GM12878 (cell line): ENCODE measurements around the gene PKHD1. TPM values are rescaled to one million over a fixed set of nuclear protein-coding genes. Genes with fewer than 3 reads are reported as not detected.

Experiments
- ATAC-seq: fragments of 200-7000 bp; cut with Tn5 transposase; 3 replicates; pipeline ENCODE4 v1.9.1; 2020; ENCODE audit warnings: mild to moderate bottlenecking, moderate library complexity
- BruUV-seq: library from RNA; stranded (reverse); fragments of 400-500 nt; replicated peaks from 2 replicates; lab custom pipeline; 2021; lab: Mats Ljungman, UMichigan
- CTCF ChIA-PET: fragments of 300-600 bp; sonication (Branson Sonifier 250); formaldehyde crosslinking; extraction: SDS; loops from one replicate; lab custom pipeline; 2021; ENCODE audit warnings: inconsistent platforms; lab: Yijun Ruan, JAX
- POLR2A ChIA-PET: fragments of 350-600 bp; formaldehyde crosslinking; extraction: SDS; loops from one replicate; lab custom pipeline; 2021; ENCODE audit warnings: inconsistent platforms; lab: Charles Lee
- RAD21 ChIA-PET: fragments of 300-600 bp; sonication (Branson Sonifier 250); formaldehyde crosslinking; loops from one replicate; lab custom pipeline; 2023; ENCODE audit warnings: antibody characterized with exemption; ENCODE audit not compliant: unreplicated experiment; lab: Charles Lee
- SMC1A ChIA-PET: fragments of 300-600 bp; sonication (Branson Sonifier 250); formaldehyde crosslinking; loops from one replicate; lab custom pipeline; 2023; ENCODE audit not compliant: unreplicated experiment, uncharacterized antibody; lab: Charles Lee
- DNase-seq: peaks from one replicate; pipeline ENCODE4 v3.0.0-alpha.2; 2011; ENCODE audit warnings: low read depth, low spot score
- FAIRE-seq: peaks from 3 replicates; lab custom pipeline; 2011; peaks lifted over from hg19 to GRCh38; lab: Jason Lieb, UNC
- H2AFZ ChIP-seq: 2 replicates; pipeline ENCODE4 v1.6.0; 2011; ENCODE audit warnings: low read depth, low read length, control low read depth; ENCODE audit not compliant: control insufficient read depth
- H3K27ac ChIP-seq: 2 replicates; pipeline ENCODE4 v1.5.1; 2011; ENCODE audit warnings: control low read depth; ENCODE audit not compliant: control insufficient read depth, insufficient read depth
- H3K27me3 ChIP-seq, 2 experiments: replicated peaks in 1 of 2; 2 replicates each; pipeline versions ENCODE4 v1.6.0 to v1.6.1; 2011; ENCODE audit warnings: low read length in 1 of 2; ENCODE audit not compliant: control insufficient read depth in 2 of 2, insufficient read depth in 2 of 2
- H3K36me3 ChIP-seq, 2 experiments: 2 replicates each; pipeline ENCODE4 v1.5.1; 2011; ENCODE audit warnings: low read length in 1 of 2; ENCODE audit not compliant: control insufficient read depth in 2 of 2, insufficient read depth in 2 of 2
- H3K4me1 ChIP-seq: 2 replicates; pipeline ENCODE4 v1.6.1; 2011; ENCODE audit warnings: mild to moderate bottlenecking, low read length, moderate library complexity, mixed read lengths; ENCODE audit not compliant: control insufficient read depth, insufficient read depth
- H3K4me2 ChIP-seq: 2 replicates; pipeline ENCODE4 v1.6.0; 2011; ENCODE audit warnings: control low read depth; ENCODE audit not compliant: control insufficient read depth, insufficient read depth
- H3K4me3 ChIP-seq: fragments of 200-600 bp; sonication (generic); 2 replicates; pipeline ENCODE4 v1.5.1; 2016
- H3K79me2 ChIP-seq: 2 replicates; pipeline ENCODE4 v1.6.0; 2011; ENCODE audit warnings: low read length; ENCODE audit not compliant: control insufficient read depth, insufficient read depth
- H3K9ac ChIP-seq: 2 replicates; pipeline ENCODE4 v1.8.0; 2011; ENCODE audit warnings: low read length, control low read depth, mixed read lengths; ENCODE audit not compliant: control insufficient read depth, insufficient read depth
- H3K9me3 ChIP-seq: replicated peaks from 3 replicates; pipeline ENCODE4 v1.5.1; 2011; ENCODE audit warnings: mild to moderate bottlenecking, low read length; ENCODE audit not compliant: control insufficient read depth, insufficient read depth
- H4K20me1 ChIP-seq: 2 replicates; pipeline ENCODE4 v1.6.0; 2011; ENCODE audit not compliant: control insufficient read depth, insufficient read depth
- BRCA1 ChIP-seq: IDR thresholded peaks from 2 replicates; pipeline ENCODE4 v1.6.1; 2011; ENCODE audit warnings: low read depth, low read length, improper control_type of control experiment
- EZH2 ChIP-seq: IDR thresholded peaks from 2 replicates; pipeline ENCODE4 v1.6.1; 2012; ENCODE audit warnings: low read depth, mild to moderate bottlenecking, control low read depth, inconsistent platforms, low read length, borderline replicate concordance; ENCODE audit not compliant: control insufficient read depth
- FOS ChIP-seq: IDR thresholded peaks from 3 replicates; pipeline ENCODE4 v1.6.1; 2011; ENCODE audit warnings: borderline replicate concordance; ENCODE audit not compliant: insufficient read length; ENCODE audit errors: extremely low read depth
- FOXM1 ChIP-seq: IDR thresholded peaks from 2 replicates; pipeline ENCODE4 v1.6.1; 2012; ENCODE audit warnings: low read depth, mild to moderate bottlenecking, inconsistent platforms, low read length, moderate library complexity
- HDGF ChIP-seq: fragments of 450-650 bp; IDR thresholded peaks from 2 replicates; pipeline ENCODE4 v1.6.1; 2016; ENCODE audit warnings: antibody characterized with exemption
- MTA2 ChIP-seq: fragments of 450-650 bp; IDR thresholded peaks from 2 replicates; pipeline ENCODE4 v1.6.1; 2016; ENCODE audit warnings: low read depth, mild to moderate bottlenecking, moderate library complexity
- POLR2AphosphoS2 ChIP-seq: IDR thresholded peaks from 2 replicates; pipeline ENCODE4 v1.6.1; 2011; ENCODE audit warnings: low read depth, mild to moderate bottlenecking, low read length, improper control_type of control experiment, moderate library complexity
- RAD51 ChIP-seq: fragments of 450-650 bp; IDR thresholded peaks from 2 replicates; pipeline ENCODE4 v1.6.1; 2016; ENCODE audit warnings: moderate library complexity, mild to moderate bottlenecking, inconsistent platforms
- SP1 ChIP-seq: IDR thresholded peaks from one replicate; pipeline ENCODE4 v1.6.1; 2011; ENCODE audit warnings: low read depth, low read length
- TBL1XR1 ChIP-seq: IDR thresholded peaks from 2 replicates; pipeline ENCODE4 v1.6.1; 2012; ENCODE audit warnings: low read depth, low read length, improper control_type of control experiment
- TCF7 ChIP-seq: IDR thresholded peaks from 2 replicates; pipeline ENCODE4 v1.6.1; 2014; ENCODE audit warnings: antibody characterized with exemption, borderline replicate concordance
- WRNIP1 ChIP-seq: IDR thresholded peaks from 2 replicates; pipeline ENCODE4 v1.6.1; 2011; ENCODE audit warnings: low read depth, low read length, improper control_type of control experiment, borderline replicate concordance
- WGBS: methylation state at CpG from one replicate; pipeline ENCODE4 v1.1.6; 2016; ENCODE audit warnings: low lambda C conversion rate; ENCODE audit not compliant: insufficient replicate concordance, insufficient coverage; ENCODE audit errors: missing lambda C conversion rate; 5-methylcytosine and 5-hydroxymethylcytosine counted together
- in situ Hi-C: fragments of 300-500 bp; cut with MboI; formaldehyde crosslinking; loops from 9 replicates; pipeline ENCODE4 v1.14.3; 2018; ENCODE audit warnings: mixed read lengths
- intact Hi-C: fragments of 100-400 bp; cut with micrococcal nuclease; formaldehyde crosslinking; loops from one replicate; pipeline ENCODE4 v1.14.2; 2022; ENCODE audit not compliant: unreplicated experiment
- polyA plus RNA-seq, 11 experiments: library from polyadenylated mRNA; depleted of rRNA in 4 of 11; unstranded in 6 of 11; stranded (reverse) in 5 of 11; fragments of >200 nt; fragmentation: Nextera tagmentation in 4 of 11; fragmentation: Illumina TruSeq in 1 of 11; extraction: Ambion mirVana in 4 of 11; extraction: Trizol in 1 of 11; gene quantifications; 1 replicate in 1 of 11; 2 replicates in 10 of 11; pipeline versions ENCODE4 v1.2.1 to v1.2.3, GENCODE V29; 2011 to 2016; ENCODE audit warnings: inconsistent platforms in 2 of 11, missing spikeins in 2 of 11, low read depth in 1 of 11
- total RNA-seq, 4 experiments: library from RNA; depleted of rRNA in 3 of 4; stranded (reverse); fragments of >200 nt in 3 of 4; fragmentation: Illumina TruSeq in 1 of 4; extraction: Trizol in 1 of 4; gene quantifications; 2 replicates each; pipeline versions ENCODE4 v1.2.1 to v1.2.3, GENCODE V29; 2013 to 2021
- TF ChIP-seq, protein P1 (sequence below), 3 experiments: IDR thresholded peaks in 2 of 3; conservative IDR thresholded peaks in 1 of 3; 2 replicates each; pipeline ENCODE4 v1.5.1; 2011; ENCODE audit warnings: low read depth in 3 of 3, low read length in 3 of 3, mild to moderate bottlenecking in 3 of 3, control low read depth in 2 of 3, moderate library complexity in 2 of 3, inconsistent platforms in 1 of 3, mixed read lengths in 1 of 3; ENCODE audit not compliant: control insufficient read depth in 2 of 3, insufficient read depth in 1 of 3; ENCODE audit errors: extremely low read depth in 1 of 3
- TF ChIP-seq, protein P2 (sequence below): IDR thresholded peaks from 2 replicates; pipeline ENCODE4 v1.6.1; 2011; ENCODE audit warnings: mild to moderate bottlenecking, low read depth, low read length, moderate library complexity; ENCODE audit not compliant: insufficient replicate concordance

The PKHD1 gene
- total and polyA plus RNA-seq, 10 of the 15 experiments (the other 5 are each of a cell fraction or from before 2014, with no cell fraction given): under 0.01 to 0.90 (median 0.02) TPM; not detected in 1

DNA sequence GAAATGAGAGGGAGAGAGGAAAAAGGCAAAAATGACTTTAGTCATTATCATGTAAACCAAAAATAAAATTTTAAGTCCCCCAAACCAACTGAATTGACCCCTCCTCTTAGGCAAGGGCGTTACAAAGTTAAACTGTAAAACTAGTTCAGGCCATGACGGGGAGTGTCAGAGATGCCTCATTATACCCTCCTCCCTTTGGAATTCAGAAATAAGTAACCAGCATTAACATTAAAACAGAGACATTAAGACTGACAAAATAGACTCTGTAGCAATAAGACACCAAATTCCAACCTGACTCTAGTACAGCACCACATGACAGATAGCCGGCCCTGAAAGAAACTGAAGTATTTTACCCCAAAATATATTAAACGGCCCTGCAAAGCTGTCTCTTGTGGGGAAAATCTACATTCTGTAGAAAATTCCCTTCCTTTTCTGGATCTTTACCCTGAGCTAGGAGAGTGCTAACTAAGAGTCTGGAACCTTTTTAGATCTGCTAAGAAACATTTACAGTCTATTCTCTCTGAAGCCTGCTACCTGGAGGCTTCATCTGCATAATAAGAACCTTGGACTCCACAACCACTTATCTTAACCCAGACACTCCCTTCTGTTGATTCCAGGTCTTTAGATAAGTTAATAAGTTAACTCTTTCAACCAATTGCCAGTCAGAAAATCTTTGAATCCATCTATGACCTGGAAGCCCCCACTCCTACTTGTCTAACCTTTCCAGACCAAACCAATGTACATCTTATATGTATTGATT is 150.7 kb downstream of the PKHD1 start:
- DNase-seq: no peak
- intact Hi-C loops: no loop called here
- no peaks in the 10 kb centered on the region for H3K4me1 ChIP-seq
- no peaks in the 10 kb centered on the region; a peak in 1 of 4 replicates for H3K27me3 ChIP-seq
- H3K4me2 ChIP-seq: no peak overlapping the region
- no peaks in the 10 kb centered on the region for H3K9me3 ChIP-seq
- POLR2A ChIA-PET: no interaction called here
- 30% methylated on average over 4 of the region's 4 CpGs for WGBS
- H3K36me3 ChIP-seq: no peaks in the 10 kb centered on the region
- H4K20me1 ChIP-seq: no peaks in the 10 kb centered on the region
- FAIRE-seq: no peak
- no peaks in the 10 kb centered on the region for H3K79me2 ChIP-seq
- RAD21 ChIA-PET: no interaction called here
- no peak for TF ChIP-seq EZH2
- no peak for TF ChIP-seq FOS
- TF ChIP-seq POLR2AphosphoS2: no peak
- TF ChIP-seq TBL1XR1: no peak
- TF ChIP-seq, all 136 proteins: peak for 0
- ChIA-PET CTCF (interaction anchor here (0.6 to 1.2 kb wide), 2 partner anchors 72 to 81 kb away, joined by 3 read pairs; no protein-coding TSS in a partner anchor), SMC1A (no interaction called here)
- BruUV-seq: no TSS peak
- no peak for ATAC-seq
- no peak overlapping the region for H3K9ac ChIP-seq
- in situ Hi-C loops: no loop called here
- H3K27ac ChIP-seq: no peak overlapping the region
- no peak overlapping the region for H2AFZ ChIP-seq
- H3K4me3 ChIP-seq: no peak overlapping the region

DNA sequence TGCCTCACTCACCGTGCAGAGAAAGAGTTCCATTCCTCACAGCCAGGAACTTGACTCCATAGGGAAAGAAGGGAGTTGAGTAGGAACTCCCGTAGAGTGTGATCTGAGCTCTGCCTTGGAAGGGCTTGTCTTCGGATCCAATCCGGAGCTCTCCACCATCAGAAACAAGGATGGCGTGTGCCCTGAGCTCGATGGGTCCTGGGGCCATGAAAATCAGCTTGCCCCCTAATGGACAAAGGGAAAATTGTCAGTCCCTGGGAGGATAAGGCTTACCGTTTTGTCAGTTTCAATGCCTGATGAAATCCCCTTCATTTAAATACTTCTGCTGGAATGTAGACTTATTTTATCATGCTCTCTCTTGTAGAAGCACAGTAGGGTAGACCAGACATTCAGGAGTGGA is 153.3 kb downstream of the PKHD1 start:
- Histone ChIP-seq H3K9me3 (no peaks in the 10 kb centered on the region), H2AFZ (no peak overlapping the region), H3K79me2 (no peaks in the 10 kb centered on the region), H3K9ac (no peak overlapping the region), H3K36me3 (no peaks in the 10 kb centered on the region), H3K4me2 (no peak overlapping the region), H3K27me3 (no peaks in the 10 kb centered on the region), H3K27ac (no peak overlapping the region), H3K4me1 (peaks cover 6% of the 10 kb centered on the region), H4K20me1 (no peaks in the 10 kb centered on the region), H3K4me3 (no peak overlapping the region)
- FAIRE-seq (no peak), ATAC-seq (peak; percentile 81), DNase-seq (no peak)
- ChIA-PET CTCF (interaction anchor here (0.6 to 2.2 kb wide), 26 partner anchors 9 to 116 kb away, joined by 3 to 21 read pairs (median 4); no protein-coding TSS in a partner anchor), RAD21 (interaction anchor here (0.6 to 2.2 kb wide), 9 partner anchors 9 to 116 kb away, joined by 3 to 9 read pairs (median 3); no protein-coding TSS in a partner anchor), SMC1A (interaction anchor here (0.6 to 1.9 kb wide), 17 partner anchors 10 to 197 kb away, joined by 3 to 9 read pairs (median 3); no protein-coding TSS in a partner anchor), POLR2A (no interaction called here)
- in situ Hi-C loops: no loop called here
- 25% methylated on average over 7 of the region's 7 CpGs for WGBS
- BruUV-seq: no TSS peak
- intact Hi-C loops: loop anchor here (1.0 to 2.0 kb wide), 2 partner anchors 25 to 79 kb away; no protein-coding TSS in a partner anchor
- no peak for TF ChIP-seq WRNIP1
- no peak for TF ChIP-seq MTA2
- TF ChIP-seq SP1: no peak
- no peak for TF ChIP-seq FOXM1
- TF ChIP-seq, protein P1, sequence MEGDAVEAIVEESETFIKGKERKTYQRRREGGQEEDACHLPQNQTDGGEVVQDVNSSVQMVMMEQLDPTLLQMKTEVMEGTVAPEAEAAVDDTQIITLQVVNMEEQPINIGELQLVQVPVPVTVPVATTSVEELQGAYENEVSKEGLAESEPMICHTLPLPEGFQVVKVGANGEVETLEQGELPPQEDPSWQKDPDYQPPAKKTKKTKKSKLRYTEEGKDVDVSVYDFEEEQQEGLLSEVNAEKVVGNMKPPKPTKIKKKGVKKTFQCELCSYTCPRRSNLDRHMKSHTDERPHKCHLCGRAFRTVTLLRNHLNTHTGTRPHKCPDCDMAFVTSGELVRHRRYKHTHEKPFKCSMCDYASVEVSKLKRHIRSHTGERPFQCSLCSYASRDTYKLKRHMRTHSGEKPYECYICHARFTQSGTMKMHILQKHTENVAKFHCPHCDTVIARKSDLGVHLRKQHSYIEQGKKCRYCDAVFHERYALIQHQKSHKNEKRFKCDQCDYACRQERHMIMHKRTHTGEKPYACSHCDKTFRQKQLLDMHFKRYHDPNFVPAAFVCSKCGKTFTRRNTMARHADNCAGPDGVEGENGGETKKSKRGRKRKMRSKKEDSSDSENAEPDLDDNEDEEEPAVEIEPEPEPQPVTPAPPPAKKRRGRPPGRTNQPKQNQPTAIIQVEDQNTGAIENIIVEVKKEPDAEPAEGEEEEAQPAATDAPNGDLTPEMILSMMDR (IDR thresholded peaks at IDR 0.05 in 2 of 3, conservative IDR thresholded peaks at IDR 0.05 in 1 of 3; ENCODE audit: control insufficient read depth in 2 of 3, extremely low read depth in 1 of 3, insufficient read depth in 1 of 3, low read depth in 3 of 3, low read length in 3 of 3): peak; percentile 21 to 64 (median 58); a peak in 5 of 6 replicates
- TF ChIP-seq, protein P2, sequence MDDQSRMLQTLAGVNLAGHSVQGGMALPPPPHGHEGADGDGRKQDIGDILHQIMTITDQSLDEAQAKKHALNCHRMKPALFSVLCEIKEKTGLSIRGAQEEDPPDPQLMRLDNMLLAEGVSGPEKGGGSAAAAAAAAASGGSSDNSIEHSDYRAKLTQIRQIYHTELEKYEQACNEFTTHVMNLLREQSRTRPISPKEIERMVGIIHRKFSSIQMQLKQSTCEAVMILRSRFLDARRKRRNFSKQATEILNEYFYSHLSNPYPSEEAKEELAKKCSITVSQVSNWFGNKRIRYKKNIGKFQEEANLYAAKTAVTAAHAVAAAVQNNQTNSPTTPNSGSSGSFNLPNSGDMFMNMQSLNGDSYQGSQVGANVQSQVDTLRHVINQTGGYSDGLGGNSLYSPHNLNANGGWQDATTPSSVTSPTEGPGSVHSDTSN: no peak
- no peak for TF ChIP-seq BRCA1
- TF ChIP-seq RAD51: no peak
- no peak for TF ChIP-seq HDGF
- TF ChIP-seq TCF7: no peak
